OCI-LY7 (cell line): ENCODE results near the gene SAP30BP. TPM values are rescaled to one million over a fixed set of nuclear protein-coding genes. Genes with fewer than 3 reads are reported as not detected.

Source experiments
- BruUV-seq: library from RNA; stranded (reverse); fragments of 400-500 nt; replicated peaks from 2 replicates; lab custom pipeline; 2021; lab: Mats Ljungman, UMichigan
- CTCF ChIA-PET: fragments of 300-600 bp; sonication (Branson Sonifier 250); formaldehyde crosslinking; loops from one replicate; lab custom pipeline; 2022; ENCODE audit warnings: antibody characterized with exemption; ENCODE audit not compliant: unreplicated experiment; lab: Charles Lee
- POLR2A ChIA-PET: fragments of 300-600 bp; sonication (Branson Sonifier 250); formaldehyde crosslinking; loops from one replicate; lab custom pipeline; 2022; ENCODE audit warnings: antibody characterized with exemption; lab: Charles Lee
- DNase-seq: peaks from one replicate; pipeline ENCODE4 v3.0.0-alpha.2; 2015; ENCODE audit warnings: low spot score
- H2AFZ ChIP-seq: fragments of 200-600 bp; sonication (generic), shearing (Covaris generic); 2 replicates; pipeline ENCODE4 v1.6.1; 2014; ENCODE audit warnings: mild to moderate bottlenecking, antibody characterized with exemption, low read length, moderate library complexity
- H3K27ac ChIP-seq: fragments of 200-600 bp; sonication (generic); 2 replicates; pipeline ENCODE4 v1.5.1; 2014; ENCODE audit warnings: mixed run types, low read depth, mild to moderate bottlenecking, moderate library complexity, low read length, inconsistent platforms; ENCODE audit not compliant: poor library complexity, severe bottlenecking
- H3K36me3 ChIP-seq: fragments of 200-600 bp; sonication (generic); 2 replicates; pipeline ENCODE4 v1.6.1; 2014; ENCODE audit warnings: mild to moderate bottlenecking, antibody characterized with exemption, low read length, moderate library complexity, mixed read lengths; ENCODE audit not compliant: insufficient read depth
- H3K4me1 ChIP-seq: fragments of 200-600 bp; sonication (generic); 2 replicates; pipeline ENCODE4 v1.5.1; 2014; ENCODE audit warnings: mild to moderate bottlenecking, low read length; ENCODE audit not compliant: insufficient read depth, poor library complexity, severe bottlenecking
- H3K4me2 ChIP-seq: fragments of 200-600 bp; sonication (generic); 2 replicates; pipeline ENCODE4 v1.6.1; 2014; ENCODE audit warnings: mild to moderate bottlenecking, low read length
- H3K4me3 ChIP-seq: fragments of 200-600 bp; sonication (generic); 2 replicates; pipeline ENCODE4 v1.5.1; 2014; ENCODE audit warnings: mild to moderate bottlenecking, low read depth, low read length; ENCODE audit not compliant: poor library complexity, severe bottlenecking
- H3K79me2 ChIP-seq: fragments of 200-600 bp; sonication (generic); 2 replicates; pipeline ENCODE4 v1.6.1; 2016; ENCODE audit warnings: low read depth, mild to moderate bottlenecking, low read length, moderate library complexity, mixed read lengths; ENCODE audit not compliant: insufficient read depth
- H3K9me2 ChIP-seq: fragments of 200-600 bp; sonication (generic); 2 replicates; pipeline ENCODE4 v1.6.1; 2016; ENCODE audit warnings: mild to moderate bottlenecking, low read length, mixed read lengths; ENCODE audit not compliant: insufficient read depth
- H3K9me3 ChIP-seq: fragments of 200-600 bp; sonication (generic); 2 replicates; pipeline ENCODE4 v1.6.1; 2014; ENCODE audit warnings: mild to moderate bottlenecking, mixed run types, low read length, mixed read lengths
- H4K20me1 ChIP-seq: fragments of 200-600 bp; sonication (generic); 2 replicates; pipeline ENCODE4 v1.6.1; 2014; ENCODE audit warnings: mild to moderate bottlenecking, antibody characterized with exemption, low read length, moderate library complexity, mixed read lengths; ENCODE audit not compliant: insufficient read depth
- EZH2phosphoT487 ChIP-seq: fragments of 200-600 bp; sonication (generic); IDR thresholded peaks from 2 replicates; pipeline ENCODE4 v1.6.1; 2018; ENCODE audit warnings: low read depth, borderline replicate concordance, mild to moderate bottlenecking, mixed run types, antibody characterized with exemption, low read length, moderate library complexity, mixed read lengths
- intact Hi-C: fragments of 100-400 bp; cut with micrococcal nuclease; formaldehyde crosslinking; loops from one replicate; pipeline ENCODE4 v1.10.0; 2022; ENCODE audit not compliant: unreplicated experiment
- total RNA-seq, 2 experiments: library from RNA; depleted of rRNA in 1 of 2; stranded (reverse); fragments of >200 nt in 1 of 2; shearing (Covaris generic) in 1 of 2; gene quantifications; 2 replicates each; pipeline ENCODE4 v1.2.3, GENCODE V29; 2014 to 2022
- TF ChIP-seq, protein P1 (sequence below): fragments of 200-600 bp; sonication (generic); conservative IDR thresholded peaks from 2 replicates; pipeline ENCODE4 v1.5.1; 2014; ENCODE audit warnings: mild to moderate bottlenecking, antibody characterized with exemption, low read length, moderate library complexity, mixed read lengths

The SAP30BP gene
- total RNA-seq, 2 experiments from 2014 or later, result 127 to 187 TPM

- H3K4me2 ChIP-seq, result peak overlapping the region; percentile 48
- H3K27ac ChIP-seq, result peak overlapping the region; percentile 23
- POLR2A ChIA-PET, result interaction anchor here (0.5 to 2.0 kb wide), 8 partner anchors 22 to 623 kb away, joined by 3 to 7 read pairs (median 4); a partner anchor contains a TSS
- H3K9me3 ChIP-seq, result no peaks in the 10 kb centered on the region
- TF ChIP-seq, protein P1, sequence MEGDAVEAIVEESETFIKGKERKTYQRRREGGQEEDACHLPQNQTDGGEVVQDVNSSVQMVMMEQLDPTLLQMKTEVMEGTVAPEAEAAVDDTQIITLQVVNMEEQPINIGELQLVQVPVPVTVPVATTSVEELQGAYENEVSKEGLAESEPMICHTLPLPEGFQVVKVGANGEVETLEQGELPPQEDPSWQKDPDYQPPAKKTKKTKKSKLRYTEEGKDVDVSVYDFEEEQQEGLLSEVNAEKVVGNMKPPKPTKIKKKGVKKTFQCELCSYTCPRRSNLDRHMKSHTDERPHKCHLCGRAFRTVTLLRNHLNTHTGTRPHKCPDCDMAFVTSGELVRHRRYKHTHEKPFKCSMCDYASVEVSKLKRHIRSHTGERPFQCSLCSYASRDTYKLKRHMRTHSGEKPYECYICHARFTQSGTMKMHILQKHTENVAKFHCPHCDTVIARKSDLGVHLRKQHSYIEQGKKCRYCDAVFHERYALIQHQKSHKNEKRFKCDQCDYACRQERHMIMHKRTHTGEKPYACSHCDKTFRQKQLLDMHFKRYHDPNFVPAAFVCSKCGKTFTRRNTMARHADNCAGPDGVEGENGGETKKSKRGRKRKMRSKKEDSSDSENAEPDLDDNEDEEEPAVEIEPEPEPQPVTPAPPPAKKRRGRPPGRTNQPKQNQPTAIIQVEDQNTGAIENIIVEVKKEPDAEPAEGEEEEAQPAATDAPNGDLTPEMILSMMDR, result peak; percentile 82
- TF ChIP-seq EZH2phosphoT487, result no peak
- H4K20me1 ChIP-seq, result no peaks in the 10 kb centered on the region
- H3K4me3 ChIP-seq, result no peak overlapping the region
- BruUV-seq, result no TSS peak
- H3K79me2 ChIP-seq, result no peaks in the 10 kb centered on the region
- H3K36me3 ChIP-seq, result peaks cover 19% of the 10 kb centered on the region; the same call in 1 of the 2 replicates
- CTCF ChIA-PET, result interaction anchor here (0.5 to 2.4 kb wide), 17 partner anchors 8 to 365 kb away, joined by 3 to 35 read pairs (median 4); partner anchors contain the start of gene ITGB4
- H2AFZ ChIP-seq, result no peak overlapping the region
- peak; percentile 88 for DNase-seq
- no peaks in the 10 kb centered on the region for H3K9me2 ChIP-seq
- peaks cover 22% of the 10 kb centered on the region for H3K4me1 ChIP-seq
- intact Hi-C loops, result loop anchor here (1.0 to 5.0 kb wide), 4 partner anchors 20 to 114 kb away; partner anchors contain the start of genes RECQL5 and SAP30BP
These were observed 33.4 kb upstream of the SAP30BP start for GRCh38 chr17:75633486-75634375.

DNA sequence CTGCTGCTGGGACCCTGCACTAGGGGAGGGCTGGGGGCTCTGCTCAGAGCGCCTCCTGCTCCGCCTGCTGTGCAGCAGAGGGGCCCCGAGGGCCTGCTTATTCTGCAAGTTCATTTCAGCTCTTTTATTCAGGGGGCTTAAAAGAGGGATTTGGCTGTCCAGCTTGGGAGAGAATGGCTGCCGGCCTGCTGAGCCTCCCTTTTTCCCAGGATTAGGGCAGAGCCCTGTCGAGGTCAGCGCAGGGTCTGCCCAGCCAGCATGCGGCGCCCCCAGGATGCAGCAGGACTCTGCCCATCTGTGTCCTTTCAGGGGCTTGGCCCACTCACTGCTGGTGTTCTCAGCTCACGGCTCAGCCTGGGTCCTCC lies 32.8 kb upstream of the SAP30BP start:
- ChIA-PET POLR2A (interaction anchor here (0.6 to 2.0 kb wide), 3 partner anchors 114 to 624 kb away, joined by 4 to 7 read pairs (median 5); no protein-coding TSS in a partner anchor), CTCF (interaction anchor here (0.5 to 2.4 kb wide), 7 partner anchors 19 to 161 kb away, joined by 3 to 35 read pairs (median 3); no protein-coding TSS in a partner anchor)
- peaks cover 15% of the 10 kb centered on the region; the same call in 1 of the 2 replicates for H3K36me3 ChIP-seq
- H3K9me2 ChIP-seq, result no peaks in the 10 kb centered on the region
- H3K79me2 ChIP-seq, result no peaks in the 10 kb centered on the region
- no peak for TF ChIP-seq EZH2phosphoT487
- TF ChIP-seq, protein P1, result no peak
- no peaks in the 10 kb centered on the region for H4K20me1 ChIP-seq
- H3K9me3 ChIP-seq, result no peaks in the 10 kb centered on the region
- H3K27ac ChIP-seq, result no peak overlapping the region
- H2AFZ ChIP-seq, result no peak overlapping the region
- peaks cover 22% of the 10 kb centered on the region for H3K4me1 ChIP-seq
- no peak overlapping the region for H3K4me2 ChIP-seq
- BruUV-seq, result no TSS peak
- H3K4me3 ChIP-seq, result no peak overlapping the region
- no peak for DNase-seq
- intact Hi-C loops, result loop anchor here (5.0 kb wide), 1 partner anchor 33 kb away; the partner anchor contains the start of genes RECQL5 and SAP30BP
